ENCODE data around the gene S100A3.

The S100A3 gene

GRCh38 chr1:153572569-153573015, 23.5 kb upstream of the S100A3 start:
- H3K4me3 ChIP-seq (ENCODE audit: insufficient read depth in 1 of 2, low read depth in 1 of 2, low read length in 2 of 2), result peak overlapping the region in 1 of 2 experiments; percentile 14
- DNase-seq, result peak; percentile 87
- 27% methylated on average over 3 of the region's 3 CpGs for WGBS
- H3K79me1 ChIP-seq (replicated peaks; ENCODE audit: low read length, poor library complexity, severe bottlenecking), result no peaks in the 10 kb centered on the region
- H3K4me2 ChIP-seq (ENCODE audit: low read length, poor library complexity, severe bottlenecking), result no peak overlapping the region
- no peak overlapping the region for H4K91ac ChIP-seq (ENCODE audit: low read length)
- H3K9me3 ChIP-seq (ENCODE audit: control insufficient read depth, low read length), result no peaks in the 10 kb centered on the region
- H3K14ac ChIP-seq (ENCODE audit: low read length in 2 of 2), result no peak overlapping the region
- H3K4me1 ChIP-seq (ENCODE audit: control insufficient read depth, insufficient read depth, low read depth, low read length), result peaks cover 13% of the 10 kb centered on the region
- no peak overlapping the region for H2BK15ac ChIP-seq (ENCODE audit: low read depth, poor library complexity, severe bottlenecking)
- H3K36me3 ChIP-seq (ENCODE audit: control insufficient read depth in 1 of 2, insufficient read depth in 2 of 2, low read depth in 1 of 2, low read length in 2 of 2), result peaks cover 0 to under 1% of the 10 kb centered on the region in 2 experiments
- H2BK12ac ChIP-seq (ENCODE audit: low read length in 2 of 2), result no peak overlapping the region
- H2BK5ac ChIP-seq (ENCODE audit: low read depth, low read length, poor library complexity, severe bottlenecking), result no peak overlapping the region
- H3K27me3 ChIP-seq (ENCODE audit: control insufficient read depth in 1 of 2, insufficient read depth in 1 of 2, low read length in 2 of 2), result no peaks in the 10 kb centered on the region
- H3K9ac ChIP-seq (ENCODE audit: low read length), result peak overlapping the region; percentile 69
- H2BK120ac ChIP-seq (ENCODE audit: low read depth, low read length), result no peak overlapping the region
- no peak overlapping the region for H2AFZ ChIP-seq (ENCODE audit: low read depth, low read length)
- H2AK5ac ChIP-seq (ENCODE audit: low read length, severe bottlenecking), result no peak overlapping the region
- no peak overlapping the region for H3K4ac ChIP-seq (ENCODE audit: low read depth in 1 of 2, low read length in 2 of 2)
- H4K8ac ChIP-seq (ENCODE audit: low read length), result no peak overlapping the region
- H3K27ac ChIP-seq (ENCODE audit: low read length, poor library complexity, severe bottlenecking), result peak overlapping the region; percentile 22
- no peak overlapping the region for H3K23ac ChIP-seq (ENCODE audit: low read length in 2 of 2)
- H3K18ac ChIP-seq (ENCODE audit: low read depth in 1 of 2, low read length in 2 of 2), result peak overlapping the region in 1 of 2 experiments; percentile 28

- DNase-seq, result no peak
- Histone ChIP-seq H2BK15ac (ENCODE audit: low read depth, poor library complexity, severe bottlenecking) (no peak overlapping the region), H4K91ac (ENCODE audit: low read length) (peak overlapping the region; percentile 74)
These were observed 22.6 kb upstream of the S100A3 start for GRCh38 chr1:153571706-153572105.

GRCh38 chr1:153570874-153571273, 21.8 kb upstream of the S100A3 start:
- no peak overlapping the region for H2BK120ac ChIP-seq (ENCODE audit: low read depth, low read length)
- H3K4me2 ChIP-seq (ENCODE audit: low read length, poor library complexity, severe bottlenecking), result no peak overlapping the region
- no peak overlapping the region for H3K14ac ChIP-seq (ENCODE audit: low read length in 2 of 2)
- H3K4ac ChIP-seq (ENCODE audit: low read depth in 1 of 2, low read length in 2 of 2), result no peak overlapping the region
- peak overlapping the region; percentile 33 for H2AK5ac ChIP-seq (ENCODE audit: low read length, severe bottlenecking)
- H3K27me3 ChIP-seq (ENCODE audit: control insufficient read depth in 1 of 2, insufficient read depth in 1 of 2, low read length in 2 of 2), result no peaks in the 10 kb centered on the region
- no peaks in the 10 kb centered on the region for H3K9me3 ChIP-seq (ENCODE audit: control insufficient read depth, low read length)
- H3K4me1 ChIP-seq (ENCODE audit: control insufficient read depth, insufficient read depth, low read depth, low read length), result peaks cover 25% of the 10 kb centered on the region
- H3K79me1 ChIP-seq (replicated peaks; ENCODE audit: low read length, poor library complexity, severe bottlenecking), result no peaks in the 10 kb centered on the region
- H3K9ac ChIP-seq (ENCODE audit: low read length), result no peak overlapping the region
- H3K4me3 ChIP-seq (ENCODE audit: insufficient read depth in 1 of 2, low read depth in 1 of 2, low read length in 2 of 2), result no peak overlapping the region
- DNase-seq, result no peak
- H4K91ac ChIP-seq (ENCODE audit: low read length), result no peak overlapping the region
- H4K8ac ChIP-seq (ENCODE audit: low read length), result no peak overlapping the region
- H3K27ac ChIP-seq (ENCODE audit: low read length, poor library complexity, severe bottlenecking), result no peak overlapping the region
- no peak overlapping the region for H2BK12ac ChIP-seq (ENCODE audit: low read length in 2 of 2)
- WGBS, result 88% methylated on average over 5 of the region's 5 CpGs
- no peak overlapping the region for H2BK15ac ChIP-seq (ENCODE audit: low read depth, poor library complexity, severe bottlenecking)
- no peak overlapping the region for H3K23ac ChIP-seq (ENCODE audit: low read length in 2 of 2)
- H2AFZ ChIP-seq (ENCODE audit: low read depth, low read length), result no peak overlapping the region
- no peak overlapping the region for H3K18ac ChIP-seq (ENCODE audit: low read depth in 1 of 2, low read length in 2 of 2)
- no peaks in the 10 kb centered on the region for H3K36me3 ChIP-seq (ENCODE audit: control insufficient read depth in 1 of 2, insufficient read depth in 2 of 2, low read depth in 1 of 2, low read length in 2 of 2)
- no peak overlapping the region for H2BK5ac ChIP-seq (ENCODE audit: low read depth, low read length, poor library complexity, severe bottlenecking)

More at GRCh38 chr1:153571706-153572105, 22.6 kb upstream of the S100A3 start:
- H3K4me2 ChIP-seq (ENCODE audit: low read length, poor library complexity, severe bottlenecking), result no peak overlapping the region
- no peak overlapping the region for H3K23ac ChIP-seq (ENCODE audit: low read length in 2 of 2)
- no peak overlapping the region for H3K4me3 ChIP-seq (ENCODE audit: insufficient read depth in 1 of 2, low read depth in 1 of 2, low read length in 2 of 2)
- H3K79me1 ChIP-seq (replicated peaks; ENCODE audit: low read length, poor library complexity, severe bottlenecking), result no peaks in the 10 kb centered on the region
- WGBS, result 88% methylated on average over 7 of the region's 7 CpGs
- H3K18ac ChIP-seq (ENCODE audit: low read depth in 1 of 2, low read length in 2 of 2), result no peak overlapping the region
- H3K14ac ChIP-seq (ENCODE audit: low read length in 2 of 2), result no peak overlapping the region
- H3K9me3 ChIP-seq (ENCODE audit: control insufficient read depth, low read length), result no peaks in the 10 kb centered on the region
- H3K36me3 ChIP-seq (ENCODE audit: control insufficient read depth in 1 of 2, insufficient read depth in 2 of 2, low read depth in 1 of 2, low read length in 2 of 2), result no peaks in the 10 kb centered on the region
- H2BK12ac ChIP-seq (ENCODE audit: low read length in 2 of 2), result peak overlapping the region; percentile 38 to 63
- H4K8ac ChIP-seq (ENCODE audit: low read length), result peak overlapping the region; percentile 55
- H2AFZ ChIP-seq (ENCODE audit: low read depth, low read length), result no peak overlapping the region
- H3K27ac ChIP-seq (ENCODE audit: low read length, poor library complexity, severe bottlenecking), result no peak overlapping the region
- H3K9ac ChIP-seq (ENCODE audit: low read length), result peak overlapping the region; percentile 69
- peaks cover 20% of the 10 kb centered on the region for H3K4me1 ChIP-seq (ENCODE audit: control insufficient read depth, insufficient read depth, low read depth, low read length)
- peak overlapping the region; percentile 11 for H2AK5ac ChIP-seq (ENCODE audit: low read length, severe bottlenecking)
- no peak overlapping the region for H2BK120ac ChIP-seq (ENCODE audit: low read depth, low read length)
- H3K27me3 ChIP-seq (ENCODE audit: control insufficient read depth in 1 of 2, insufficient read depth in 1 of 2, low read length in 2 of 2), result no peaks in the 10 kb centered on the region
- H3K4ac ChIP-seq (ENCODE audit: low read depth in 1 of 2, low read length in 2 of 2), result no peak overlapping the region
- no peak overlapping the region for H2BK5ac ChIP-seq (ENCODE audit: low read depth, low read length, poor library complexity, severe bottlenecking)

- no peaks in the 10 kb centered on the region for H3K36me3 ChIP-seq (ENCODE audit: control insufficient read depth in 1 of 2, insufficient read depth in 2 of 2, low read depth in 1 of 2, low read length in 2 of 2)
- no peak overlapping the region for H3K27ac ChIP-seq (ENCODE audit: low read length, poor library complexity, severe bottlenecking)
- peaks cover under 1% of the 10 kb centered on the region for H3K79me1 ChIP-seq (replicated peaks; ENCODE audit: low read length, poor library complexity, severe bottlenecking)
- H3K4me3 ChIP-seq (ENCODE audit: insufficient read depth in 1 of 2, low read depth in 1 of 2, low read length in 2 of 2), result no peak overlapping the region
- H3K27me3 ChIP-seq (ENCODE audit: control insufficient read depth in 1 of 2, insufficient read depth in 1 of 2, low read length in 2 of 2), result no peaks in the 10 kb centered on the region
- DNase-seq, result no peak
- H2BK12ac ChIP-seq (ENCODE audit: low read length in 2 of 2), result peak overlapping the region in 1 of 2 experiments; percentile 23
- no peaks in the 10 kb centered on the region for H3K9me3 ChIP-seq (ENCODE audit: control insufficient read depth, low read length)
- H3K4me1 ChIP-seq (ENCODE audit: control insufficient read depth, insufficient read depth, low read depth, low read length), result peaks cover 33% of the 10 kb centered on the region
- H2BK5ac ChIP-seq (ENCODE audit: low read depth, low read length, poor library complexity, severe bottlenecking), result no peak overlapping the region
- WGBS, result 98% methylated on average over 8 of the region's 8 CpGs
- no peak overlapping the region for H3K18ac ChIP-seq (ENCODE audit: low read depth in 1 of 2, low read length in 2 of 2)
- no peak overlapping the region for H2AFZ ChIP-seq (ENCODE audit: low read depth, low read length)
- no peak overlapping the region for H3K14ac ChIP-seq (ENCODE audit: low read length in 2 of 2)
- peak overlapping the region; percentile 11 for H2AK5ac ChIP-seq (ENCODE audit: low read length, severe bottlenecking)
- H2BK120ac ChIP-seq (ENCODE audit: low read depth, low read length), result no peak overlapping the region
- H4K8ac ChIP-seq (ENCODE audit: low read length), result no peak overlapping the region
- H3K23ac ChIP-seq (ENCODE audit: low read length in 2 of 2), result no peak overlapping the region
- no peak overlapping the region for H3K9ac ChIP-seq (ENCODE audit: low read length)
- no peak overlapping the region for H4K91ac ChIP-seq (ENCODE audit: low read length)
- no peak overlapping the region for H3K4me2 ChIP-seq (ENCODE audit: low read length, poor library complexity, severe bottlenecking)
- H2BK15ac ChIP-seq (ENCODE audit: low read depth, poor library complexity, severe bottlenecking), result no peak overlapping the region
- H3K4ac ChIP-seq (ENCODE audit: low read depth in 1 of 2, low read length in 2 of 2), result no peak overlapping the region
These were observed 20.4 kb upstream of the S100A3 start for GRCh38 chr1:153569465-153569864.

Data from mesenchymal stem cell (in vitro differentiated cells and primary cell).